IMR-90 (cell line): ENCODE data around the gene DCLRE1C. TPM values are rescaled to one million over a fixed set of nuclear protein-coding genes. Genes with fewer than 3 reads are reported as not detected.

ENCODE experiments used
- ATAC-seq: fragments of 200-7000 bp; cut with Tn5 transposase; 2 replicates; pipeline ENCODE4 v1.9.1; 2020; ENCODE audit warnings: low read depth, mild to moderate bottlenecking, moderate library complexity
- BruUV-seq: library from RNA; stranded (reverse); fragments of 400-500 nt; replicated peaks from 2 replicates; lab custom pipeline; 2021; lab: Mats Ljungman, UMichigan
- CTCF ChIA-PET: fragments of 300-600 bp; formaldehyde crosslinking; extraction: SDS; loops from one replicate; lab custom pipeline; 2021; ENCODE audit warnings: antibody characterized with exemption; lab: Yijun Ruan, JAX
- POLR2A ChIA-PET: fragments of 300-600 bp; sonication (Branson Sonifier 250); formaldehyde crosslinking; loops from one replicate; lab custom pipeline; 2022; ENCODE audit warnings: antibody characterized with exemption; ENCODE audit not compliant: unreplicated experiment; lab: Charles Lee
- DNase-seq: peaks from one replicate; pipeline ENCODE4 v3.0.0; 2013
- H2AFZ ChIP-seq: replicated peaks from 2 replicates; pipeline ENCODE3; 2013; ENCODE audit warnings: low read length, mild to moderate bottlenecking; ENCODE audit not compliant: poor library complexity
- H2AK5ac ChIP-seq: 2 replicates; pipeline ENCODE4 v1.6.1; 2013; ENCODE audit warnings: low read depth, low read length, inconsistent platforms
- H2AK9ac ChIP-seq: replicated peaks from 2 replicates; pipeline ENCODE3; 2013; ENCODE audit warnings: mild to moderate bottlenecking, low read depth, low read length, moderate library complexity; ENCODE audit not compliant: poor library complexity
- H2BK120ac ChIP-seq: 2 replicates; pipeline ENCODE4 v1.6.1; 2013; ENCODE audit warnings: low read depth, low read length, inconsistent platforms
- H2BK15ac ChIP-seq: 3 replicates; pipeline ENCODE4 v1.6.1; 2013; ENCODE audit warnings: low read depth, low read length, inconsistent platforms
- H2BK20ac ChIP-seq: 2 replicates; pipeline ENCODE4 v1.6.1; 2013; ENCODE audit warnings: low read depth, mild to moderate bottlenecking, inconsistent platforms, low read length, moderate library complexity
- H2BK5ac ChIP-seq: 2 replicates; pipeline ENCODE4 v1.6.1; 2013; ENCODE audit warnings: mild to moderate bottlenecking, low read depth, low read length, inconsistent platforms; ENCODE audit not compliant: poor library complexity, severe bottlenecking
- H3K14ac ChIP-seq: replicated peaks from 2 replicates; pipeline ENCODE4 v1.6.1; 2013; ENCODE audit warnings: low read depth, low read length, inconsistent platforms
- H3K18ac ChIP-seq: 2 replicates; pipeline ENCODE4 v1.6.1; 2013; ENCODE audit warnings: low read depth, low read length, control low read depth
- H3K23ac ChIP-seq: 2 replicates; pipeline ENCODE4 v1.6.1; 2013; ENCODE audit warnings: low read depth, low read length, inconsistent platforms
- H3K27ac ChIP-seq: 2 replicates; pipeline ENCODE4 v1.5.1; 2013; ENCODE audit warnings: mild to moderate bottlenecking, control low read depth, low read length; ENCODE audit not compliant: insufficient read depth
- H3K27me3 ChIP-seq: 2 replicates; pipeline ENCODE4 v1.6.1; 2013; ENCODE audit warnings: low read length; ENCODE audit not compliant: control insufficient read depth, insufficient read depth
- H3K36me3 ChIP-seq: 2 replicates; pipeline ENCODE4 v1.6.1; 2013; ENCODE audit warnings: low read length, mixed read lengths; ENCODE audit not compliant: control insufficient read depth, insufficient read depth
- H3K4ac ChIP-seq: 2 replicates; pipeline ENCODE4 v1.6.1; 2013; ENCODE audit warnings: low read depth, low read length, inconsistent platforms
- H3K4me1 ChIP-seq: 2 replicates; pipeline ENCODE4 v1.6.1; 2013; ENCODE audit warnings: low read length, mixed read lengths; ENCODE audit not compliant: control insufficient read depth, insufficient read depth
- H3K4me2 ChIP-seq: 2 replicates; pipeline ENCODE4 v1.6.1; 2013; ENCODE audit warnings: low read depth, mild to moderate bottlenecking, control low read depth, low read length, moderate library complexity
- H3K4me3 ChIP-seq: 2 replicates; pipeline ENCODE4 v1.5.1; 2013; ENCODE audit warnings: low read depth, mild to moderate bottlenecking, control low read depth, low read length, moderate library complexity; ENCODE audit not compliant: insufficient read depth
- H3K56ac ChIP-seq: 2 replicates; pipeline ENCODE4 v1.6.1; 2013; ENCODE audit warnings: low read length, inconsistent platforms; ENCODE audit not compliant: insufficient read depth; ENCODE audit errors: extremely low read depth
- H3K79me1 ChIP-seq, 2 experiments: 2 replicates each; pipeline ENCODE4 v1.6.1; 2013; ENCODE audit warnings: low read length in 2 of 2, inconsistent platforms in 1 of 2, low read depth in 1 of 2
- H3K9ac ChIP-seq: 2 replicates; pipeline ENCODE4 v1.6.1; 2013; ENCODE audit warnings: low read depth, low read length, control low read depth
- H3K9me1 ChIP-seq: 2 replicates; pipeline ENCODE4 v1.6.1; 2013; ENCODE audit warnings: low read length, inconsistent platforms; ENCODE audit not compliant: insufficient read depth
- H3K9me3 ChIP-seq: 2 replicates; pipeline ENCODE4 v1.6.1; 2013; ENCODE audit warnings: low read length; ENCODE audit not compliant: control insufficient read depth, insufficient read depth
- H4K20me1 ChIP-seq: 2 replicates; pipeline ENCODE4 v1.6.1; 2013; ENCODE audit warnings: low read length, inconsistent platforms; ENCODE audit not compliant: insufficient read depth
- H4K5ac ChIP-seq: 2 replicates; pipeline ENCODE4 v1.6.1; 2013; ENCODE audit warnings: mild to moderate bottlenecking, low read depth, low read length, control low read depth
- H4K8ac ChIP-seq, 2 experiments: 2 replicates each; pipeline ENCODE4 v1.6.1; 2013; ENCODE audit warnings: low read depth in 2 of 2, low read length in 2 of 2, control low read depth in 1 of 2, inconsistent platforms in 1 of 2
- H4K91ac ChIP-seq: 2 replicates; pipeline ENCODE4 v1.6.1; 2013; ENCODE audit warnings: low read depth, low read length, inconsistent platforms; ENCODE audit not compliant: insufficient read depth
- MAZ ChIP-seq: IDR thresholded peaks from 2 replicates; pipeline ENCODE4 v1.6.1; 2012; ENCODE audit warnings: low read depth, mild to moderate bottlenecking, low read length, improper control_type of control experiment, moderate library complexity, borderline replicate concordance
- RAD21 ChIP-seq: IDR thresholded peaks from 2 replicates; pipeline ENCODE4 v1.6.1; 2012; ENCODE audit warnings: low read length, improper control_type of control experiment
- RFX5 ChIP-seq: IDR thresholded peaks from 2 replicates; pipeline ENCODE4 v1.8.0; 2012; ENCODE audit warnings: low read depth, mild to moderate bottlenecking, low read length, moderate library complexity
- WGBS, 2 experiments: methylation state at CpG; one replicate each; pipeline versions ENCODE4 v1.1.5 to v1.1.7; 2013; ENCODE audit warnings: missing lambda C conversion rate in 2 of 2; ENCODE audit not compliant: insufficient read length in 1 of 2; ENCODE audit errors: extremely low coverage in 2 of 2; 5-methylcytosine and 5-hydroxymethylcytosine counted together
- dilution Hi-C: fragments of 300-500 bp; cut with HindIII; formaldehyde crosslinking; loops from one replicate; pipeline ENCODE4 v1.14.3; 2018; ENCODE audit warnings: low sequenced_read_pairs; ENCODE audit not compliant: unreplicated experiment
- in situ Hi-C: fragments of 300-500 bp; cut with MboI; formaldehyde crosslinking; loops from 3 replicates; pipeline ENCODE4 v1.14.3; 2019; ENCODE audit warnings: low sequenced_read_pairs, inconsistent platforms, mixed read lengths
- intact Hi-C: fragments of 100-400 bp; cut with micrococcal nuclease; formaldehyde crosslinking; loops from 2 replicates; pipeline ENCODE4 v1.10.0; 2022
- polyA plus RNA-seq, 3 experiments: library from polyadenylated mRNA; depleted of rRNA; stranded (reverse); fragments of >200 nt; gene quantifications; 2 replicates each; pipeline ENCODE4 v1.2.3, GENCODE V29; 2012; ENCODE audit warnings: low replicate concordance in 1 of 3
- total RNA-seq: library from RNA; depleted of rRNA; stranded (reverse); fragments of >200 nt; gene quantifications from 2 replicates; pipeline ENCODE4 v1.2.3, GENCODE V29; 2012

The DCLRE1C gene
- total and polyA plus RNA-seq, 2 of the 4 experiments (the other 2 are of a cell fraction), result 2.9 to 8.1 TPM

- H4K5ac ChIP-seq, result peak overlapping the region; percentile 99
- peak overlapping the region; percentile 99 for H3K4me2 ChIP-seq
- peak overlapping the region; percentile 55 for H2BK5ac ChIP-seq
- ChIA-PET CTCF (no interaction called here), POLR2A (interaction anchor here (0.6 kb wide), 1 partner anchor 10 kb away, joined by 3 read pairs; no protein-coding TSS in a partner anchor)
- intact Hi-C loops, result no loop called here
- peak overlapping the region; percentile 47; the same call in 1 of the 2 replicates for H2BK20ac ChIP-seq
- 0 out of 3 replicates have a peak overlapping the region, but pooled peaks have one; percentile 6 for H2BK15ac ChIP-seq
- H3K9ac ChIP-seq, result peak overlapping the region; percentile 80; the same call in 1 of the 2 replicates
- no peak for ATAC-seq
- peak overlapping the region; percentile 48 for H2BK120ac ChIP-seq
- H4K8ac ChIP-seq, result peak overlapping the region; percentile 89 to 100
- peak overlapping the region; percentile 81 for H3K4me3 ChIP-seq
- no peaks in the 10 kb centered on the region for H3K27me3 ChIP-seq
- no peak for DNase-seq
- peak overlapping the region; percentile 84; the same call in 1 of the 2 replicates for H3K14ac ChIP-seq
- H4K91ac ChIP-seq, result peak overlapping the region; percentile 69
- in situ Hi-C loops, result no loop called here
- peak overlapping the region; percentile 71; the same call in 1 of the 2 replicates for H3K27ac ChIP-seq
- no peaks in the 10 kb centered on the region for H4K20me1 ChIP-seq
- H3K36me3 ChIP-seq, result no peaks in the 10 kb centered on the region
- H2AK5ac ChIP-seq, result no peak overlapping the region
- H3K4me1 ChIP-seq, result no peaks in the 10 kb centered on the region
- no TSS peak for BruUV-seq
- H3K9me1 ChIP-seq, result peaks cover 6% of the 10 kb centered on the region; the same call in 1 of the 2 replicates
- no CpG with 5 or more reads among the region's 12 CpGs for WGBS, 2 experiments
- H3K4ac ChIP-seq, result peak overlapping the region; percentile 79
- peaks cover 0 to 9% of the 10 kb centered on the region in 2 experiments; a peak in 1 of 4 replicates for H3K79me1 ChIP-seq
- TF ChIP-seq RFX5 (no peak), MAZ (no peak), RAD21 (no peak)
- H3K23ac ChIP-seq, result peak overlapping the region; percentile 77; the same call in 1 of the 2 replicates
- H2AK9ac ChIP-seq, result no peak overlapping the region
- no peaks in the 10 kb centered on the region for H3K9me3 ChIP-seq
- H3K56ac ChIP-seq, result no peak overlapping the region
- dilution Hi-C loops, result no loop called here
- peak overlapping the region; percentile 98 for H2AFZ ChIP-seq
- peak overlapping the region; percentile 34 for H3K18ac ChIP-seq
Measured at GRCh38 chr10:14958872-14959220, 5.0 kb upstream of the DCLRE1C start.
